Fibroblast of pulmonary artery (primary cell): ENCODE measurements around the gene GLYR1.

ENCODE experiments used
- DNase-seq: peaks from one replicate; pipeline ENCODE4 v3.0.0-alpha.2; 2010; ENCODE audit warnings: low read depth
- H3K4me3 ChIP-seq: replicated peaks from 2 replicates; pipeline ENCODE4 v1.5.1; 2011; ENCODE audit warnings: low read depth, mild to moderate bottlenecking, control low read depth, low read length, moderate library complexity
- TF ChIP-seq, protein P1 (sequence below): IDR thresholded peaks from 2 replicates; pipeline ENCODE4 v1.5.1; 2011; ENCODE audit warnings: mild to moderate bottlenecking, control low read depth, low read length, inconsistent platforms; ENCODE audit errors: missing control alignments

Gene GLYR1

DNA sequence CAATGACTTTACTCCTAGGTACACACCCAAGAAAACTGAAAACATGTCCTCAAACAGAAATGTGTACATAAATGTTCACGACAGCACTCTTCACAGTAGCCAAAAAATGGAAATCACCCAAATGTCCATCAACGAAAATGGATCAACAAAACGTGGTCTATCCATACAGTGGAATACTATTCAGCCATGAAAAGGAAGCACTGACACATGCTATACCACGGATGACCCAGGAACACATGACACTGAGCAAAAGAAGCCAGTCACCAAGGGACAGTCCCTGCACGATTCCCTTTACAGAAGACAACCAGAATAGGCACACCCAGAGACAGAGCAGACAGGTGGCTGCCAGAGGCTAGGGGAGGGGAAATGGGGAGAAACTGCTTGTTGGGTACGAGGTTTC, 91.4 kb downstream of the GLYR1 start:
- no peak for DNase-seq
- H3K4me3 ChIP-seq: no peak overlapping the region
- TF ChIP-seq, protein P1, sequence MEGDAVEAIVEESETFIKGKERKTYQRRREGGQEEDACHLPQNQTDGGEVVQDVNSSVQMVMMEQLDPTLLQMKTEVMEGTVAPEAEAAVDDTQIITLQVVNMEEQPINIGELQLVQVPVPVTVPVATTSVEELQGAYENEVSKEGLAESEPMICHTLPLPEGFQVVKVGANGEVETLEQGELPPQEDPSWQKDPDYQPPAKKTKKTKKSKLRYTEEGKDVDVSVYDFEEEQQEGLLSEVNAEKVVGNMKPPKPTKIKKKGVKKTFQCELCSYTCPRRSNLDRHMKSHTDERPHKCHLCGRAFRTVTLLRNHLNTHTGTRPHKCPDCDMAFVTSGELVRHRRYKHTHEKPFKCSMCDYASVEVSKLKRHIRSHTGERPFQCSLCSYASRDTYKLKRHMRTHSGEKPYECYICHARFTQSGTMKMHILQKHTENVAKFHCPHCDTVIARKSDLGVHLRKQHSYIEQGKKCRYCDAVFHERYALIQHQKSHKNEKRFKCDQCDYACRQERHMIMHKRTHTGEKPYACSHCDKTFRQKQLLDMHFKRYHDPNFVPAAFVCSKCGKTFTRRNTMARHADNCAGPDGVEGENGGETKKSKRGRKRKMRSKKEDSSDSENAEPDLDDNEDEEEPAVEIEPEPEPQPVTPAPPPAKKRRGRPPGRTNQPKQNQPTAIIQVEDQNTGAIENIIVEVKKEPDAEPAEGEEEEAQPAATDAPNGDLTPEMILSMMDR: no peak

DNA sequence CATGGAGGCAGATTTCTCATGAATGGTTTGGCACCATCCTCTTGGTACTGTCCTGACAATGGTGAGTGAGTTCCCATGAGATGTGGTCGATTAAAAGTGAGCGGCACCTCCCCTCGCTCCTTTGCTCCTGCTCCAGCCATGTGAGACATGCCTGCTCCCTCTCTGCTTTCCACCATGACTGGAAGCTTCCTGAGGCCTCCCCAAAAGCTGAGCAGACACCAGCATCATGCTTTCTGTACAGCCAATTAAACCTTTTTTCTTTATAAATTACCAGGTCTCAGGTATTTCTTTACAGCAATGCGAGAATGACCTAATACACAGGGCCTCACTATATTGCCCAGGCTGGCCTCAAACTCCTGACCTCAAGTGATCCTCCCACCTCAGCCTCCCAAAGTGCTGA, 92.2 kb downstream of the GLYR1 start:
- no peak overlapping the region for H3K4me3 ChIP-seq
- TF ChIP-seq, protein P1: no peak
- DNase-seq: no peak

DNA sequence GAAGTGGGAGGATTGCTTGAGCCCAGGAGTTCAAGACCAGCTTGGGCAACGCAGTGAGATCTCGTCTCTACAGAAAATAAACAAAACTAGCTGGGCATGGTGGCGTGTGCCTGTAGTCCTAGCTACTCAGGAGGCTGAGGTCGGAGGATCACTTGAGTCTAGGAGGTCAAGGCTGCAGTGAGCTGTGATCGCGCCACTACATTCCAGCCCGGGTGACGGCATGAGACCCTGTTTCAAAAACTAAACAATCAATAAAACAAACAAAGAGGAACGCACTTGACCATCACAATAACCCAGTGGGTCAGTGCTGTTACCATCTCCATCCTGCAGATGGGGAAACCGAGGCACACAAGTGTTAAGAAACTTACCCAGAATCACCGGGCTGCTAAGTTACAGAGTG, 93.9 kb downstream of the GLYR1 start:
- no peak overlapping the region for H3K4me3 ChIP-seq
- TF ChIP-seq, protein P1: no peak
- DNase-seq: no peak
